Kidney capillary endothelial cell (primary cell): Measurements from ENCODE around the gene PIGP.
A peak's percentile ranks its signal among the peaks of the same experiment; 100 is the strongest.
"Not testable (repeated sequence)": the region's sequence is repeated elsewhere in the genome, so short reads cannot be mapped to it uniquely, and the experiment has no call there.

Experiments
- DNase-seq: peaks from one replicate; pipeline ENCODE4 v3.0.0-alpha.2; 2018; ENCODE audit warnings: low spot score

PIGP gene

DNA sequence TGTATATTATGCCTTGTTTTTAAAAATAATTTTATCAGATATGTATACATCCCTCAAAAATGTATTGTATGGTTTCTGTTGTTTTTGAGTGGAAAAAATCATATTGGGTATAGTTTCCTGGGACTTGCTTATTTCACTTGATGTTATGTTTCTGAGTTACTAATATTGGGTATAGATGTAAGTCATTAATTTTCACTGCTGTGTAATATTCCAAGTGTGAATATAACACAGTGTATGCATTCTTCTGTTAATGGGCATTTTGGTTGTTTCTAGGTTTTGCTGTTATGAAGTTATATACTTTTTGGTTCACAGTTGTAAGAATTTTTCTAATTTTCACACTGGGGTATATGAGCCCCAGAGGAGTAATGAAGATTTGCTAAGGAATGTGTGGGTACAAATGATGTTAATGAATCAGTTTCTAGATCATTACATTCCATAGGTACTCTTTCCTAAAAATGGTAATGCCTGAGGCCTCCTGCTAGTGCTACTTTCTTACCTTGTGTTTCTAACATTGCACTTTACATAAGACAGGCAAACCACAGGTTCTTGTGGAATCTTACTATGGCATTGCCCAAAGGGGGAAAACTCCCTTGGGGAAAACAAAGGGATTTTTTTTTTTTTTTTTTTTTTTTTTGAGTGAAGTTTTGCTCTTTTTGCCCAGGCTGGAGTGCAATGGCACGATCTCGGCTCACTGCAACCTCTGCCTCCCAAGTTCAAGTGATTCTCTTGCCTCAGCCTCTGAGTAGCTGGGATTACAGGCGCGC, 3.4 kb upstream of the PIGP start:
- DNase-seq: no peak

DNA sequence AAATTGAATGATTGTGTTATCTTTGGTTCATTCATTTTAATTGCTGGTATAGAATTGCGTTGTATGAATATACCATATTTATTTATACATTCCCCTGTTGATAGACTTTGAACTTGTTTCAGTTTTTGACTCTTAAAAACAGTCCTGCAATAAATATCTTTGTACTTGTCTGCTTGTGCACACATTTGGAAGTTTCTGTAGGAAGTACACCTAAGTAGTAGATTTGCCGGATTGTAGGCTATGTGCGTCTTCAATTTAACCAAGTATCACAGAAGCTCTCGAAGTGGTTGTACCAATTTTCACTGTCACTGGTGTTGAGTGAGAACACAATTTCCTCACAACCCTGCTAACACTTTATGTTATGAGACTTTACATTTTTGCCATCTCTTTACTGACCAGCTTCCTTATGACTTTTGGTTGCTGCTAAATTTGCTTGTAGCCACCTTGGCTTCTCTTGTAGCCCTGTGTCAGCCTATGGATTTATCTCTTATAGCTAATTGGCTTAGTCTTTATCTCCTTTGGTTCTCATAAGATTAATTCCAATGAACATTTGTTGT, 2.4 kb upstream of the PIGP start:
- DNase-seq: no peak

DNA sequence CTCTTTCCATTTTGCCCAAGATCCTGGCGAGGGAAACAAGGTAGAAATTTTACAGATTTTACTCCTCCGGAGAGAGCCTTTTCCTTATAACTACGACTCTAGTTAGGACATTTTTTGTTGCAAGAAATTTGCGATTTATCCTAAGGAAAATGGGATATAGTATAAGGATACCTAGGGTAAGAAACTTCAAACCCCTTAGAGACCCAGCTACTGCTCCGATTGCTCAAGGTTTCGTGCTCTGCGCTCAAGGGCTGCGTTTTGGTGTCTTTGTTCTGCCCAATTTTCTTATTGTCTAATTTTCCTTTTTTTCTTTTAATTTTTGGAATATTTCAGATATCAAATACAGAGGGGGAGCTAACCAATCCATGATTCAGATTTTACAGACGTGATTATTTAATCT, 1.7 kb upstream of the PIGP start:
- DNase-seq: no peak

DNA sequence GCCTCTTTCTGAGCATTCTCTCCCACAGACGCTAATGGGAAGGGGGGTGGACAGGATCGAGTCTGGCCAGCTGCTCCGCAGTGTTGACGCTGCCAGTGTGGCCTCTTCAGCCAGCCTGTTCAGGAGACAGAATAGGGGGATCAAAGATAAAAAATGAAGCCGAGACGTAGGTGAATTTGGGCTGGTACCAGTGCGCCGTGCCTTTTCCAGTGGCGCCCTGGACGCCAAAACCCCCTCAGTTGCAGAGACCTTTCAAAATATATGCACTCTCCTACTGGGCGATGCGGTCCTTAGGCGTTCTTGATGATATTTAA, 1.3 kb upstream of the PIGP start:
- DNase-seq: no peak

- peak; percentile 30 for DNase-seq
Measured at GRCh38 chr21:37073417-37074196, 736 bp upstream of the PIGP start.

DNA sequence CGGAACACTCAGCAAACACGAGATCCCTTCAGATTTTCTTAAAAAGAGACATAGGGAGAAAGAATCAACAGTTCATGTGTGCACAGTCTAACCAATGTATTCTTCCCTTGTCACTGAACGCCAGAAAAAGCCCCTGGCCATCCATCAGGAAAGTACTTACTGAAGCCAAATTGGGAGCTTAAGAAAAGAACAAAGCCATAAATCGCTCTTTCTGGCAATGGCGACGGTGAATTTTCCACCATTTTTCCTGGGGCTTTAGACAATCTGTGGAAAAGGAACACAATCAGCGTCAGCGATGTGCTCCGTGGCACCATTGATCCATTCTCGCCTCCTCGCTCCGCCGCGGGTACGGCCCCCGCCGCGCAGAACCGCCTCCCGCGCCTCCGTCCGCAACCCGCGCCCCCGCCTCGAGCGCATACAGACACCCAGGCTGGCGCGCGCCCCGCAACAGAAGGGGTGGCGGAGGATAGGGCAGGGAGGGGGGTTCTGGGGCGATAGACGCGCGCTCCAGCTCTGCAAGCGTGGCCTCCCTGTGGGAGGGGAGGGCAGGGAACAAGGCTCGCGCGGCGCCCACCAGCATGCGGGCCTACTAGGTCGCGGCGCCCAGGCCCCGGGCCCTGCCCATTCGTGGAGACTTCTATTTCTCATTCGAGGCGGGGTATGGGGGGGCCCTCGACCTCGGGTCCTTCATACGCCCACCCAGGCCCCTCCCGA, 440 bp downstream of the PIGP start:
- peak; percentile 44 for DNase-seq

- DNase-seq: peak; percentile 25
Measured at GRCh38 chr21:37071561-37072273, 1.2 kb downstream of the PIGP start.

- no peak for DNase-seq
Measured at GRCh38 chr21:37065561-37066177, 7.2 kb downstream of the PIGP start.

DNA sequence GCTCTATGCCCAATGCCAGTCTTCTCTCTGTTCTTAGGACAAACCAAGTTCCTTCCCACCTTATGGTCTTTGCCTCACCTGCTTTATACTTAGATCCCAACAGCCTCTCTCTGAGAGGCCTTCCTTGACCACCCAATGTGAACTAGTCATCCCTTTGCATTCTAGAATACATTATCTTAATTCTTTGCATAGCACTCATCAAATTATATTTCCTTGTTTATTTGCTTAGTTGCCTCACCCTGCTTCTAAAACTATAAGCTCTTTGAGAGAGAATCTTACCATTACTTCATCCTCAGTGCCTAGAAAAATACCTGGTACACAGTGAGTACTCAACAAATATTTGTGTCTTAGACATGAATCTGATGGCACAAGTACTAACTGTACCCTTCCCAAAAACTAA, 8.0 kb downstream of the PIGP start:
- no peak for DNase-seq

DNA sequence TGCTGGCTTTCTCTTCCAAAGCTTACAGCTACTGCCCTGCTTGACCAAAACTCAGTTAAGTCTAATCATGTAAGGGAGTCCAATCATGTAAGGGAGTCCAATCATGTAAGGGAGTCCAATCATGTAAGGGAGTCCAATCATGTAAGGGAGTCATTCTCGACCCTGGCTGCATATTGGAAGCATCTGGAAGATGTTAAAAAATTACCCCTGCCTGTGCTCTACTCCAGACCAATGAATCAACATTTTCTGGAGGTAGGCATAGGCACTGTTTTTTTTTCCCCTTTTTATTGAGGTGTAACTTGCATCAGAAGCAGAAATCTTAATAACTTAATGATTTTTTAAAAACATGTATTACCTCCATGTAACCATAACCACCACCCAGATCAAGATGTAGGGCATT, 9.4 kb downstream of the PIGP start:
- no peak for DNase-seq

DNA sequence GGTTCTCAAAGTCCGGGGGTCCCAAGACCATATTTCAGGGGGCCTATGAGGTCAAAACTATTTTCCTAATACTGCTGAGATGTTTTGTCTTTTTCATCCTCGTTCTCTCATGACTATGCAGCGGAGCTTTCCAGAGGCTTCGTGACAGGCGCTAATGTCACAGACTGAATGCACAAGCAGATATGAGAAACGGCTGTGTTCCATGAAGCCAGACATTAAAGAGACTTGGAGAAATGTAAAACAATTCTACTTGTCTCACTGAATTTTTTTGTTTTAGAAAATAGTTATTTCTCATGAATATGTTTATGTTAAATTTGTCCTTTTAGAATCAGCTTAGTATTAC, 10.3 kb downstream of the PIGP start:
- no peak for DNase-seq

DNA sequence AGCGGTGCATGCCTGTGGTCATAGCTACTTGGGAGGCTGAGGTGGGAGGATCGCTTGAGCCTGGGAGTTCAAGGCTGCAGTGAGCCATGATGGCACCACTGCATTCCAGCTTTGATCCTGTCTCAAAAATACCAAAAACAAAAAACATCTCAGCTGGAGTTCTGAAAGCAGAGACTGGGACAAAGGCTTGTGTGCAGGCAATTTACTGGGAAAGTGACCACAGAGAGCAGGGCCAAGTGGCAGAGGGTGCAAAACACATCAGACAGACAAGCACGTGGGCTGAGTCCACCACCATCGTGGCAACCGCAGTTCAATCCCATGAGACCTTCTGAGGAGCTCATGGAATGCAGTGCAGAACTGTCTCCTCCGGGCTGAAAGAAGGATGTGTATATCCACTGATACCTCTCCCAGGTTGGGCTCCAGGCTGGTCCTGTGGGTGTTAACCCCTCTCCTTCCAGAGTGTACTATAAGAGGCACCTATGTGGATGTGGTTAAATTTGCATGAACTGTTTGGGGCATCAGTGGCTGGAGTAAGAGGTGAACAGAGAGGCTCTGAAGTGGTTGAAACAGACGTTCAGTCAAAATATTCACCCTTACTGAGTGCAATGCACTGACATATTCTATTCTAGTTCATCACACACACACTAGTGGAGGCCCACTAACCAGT, 10.8 kb downstream of the PIGP start:
- no peak for DNase-seq

GRCh38 chr21:37060296-37060695, 12.6 kb downstream of the PIGP start:
- peak; percentile 77 for DNase-seq

DNA sequence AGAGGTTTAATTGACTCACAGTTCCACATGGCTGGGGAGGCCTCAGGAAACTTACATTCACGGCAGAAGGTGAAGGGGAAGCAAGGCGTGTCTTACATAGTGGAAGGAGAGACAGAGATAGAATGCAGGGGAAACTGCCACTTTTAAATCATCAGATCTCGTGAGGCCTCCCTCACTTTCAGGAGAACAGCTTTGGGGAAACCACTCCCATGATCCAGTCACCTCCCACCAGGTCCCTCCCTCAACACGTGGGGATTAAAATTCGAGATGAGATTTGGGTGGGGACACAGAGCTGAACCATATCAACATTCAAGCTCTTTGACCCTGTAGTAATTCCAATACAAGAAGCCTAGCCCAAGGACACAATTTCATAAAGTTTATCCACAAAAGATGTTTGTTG, 13.7 kb downstream of the PIGP start:
- DNase-seq: no peak

DNA sequence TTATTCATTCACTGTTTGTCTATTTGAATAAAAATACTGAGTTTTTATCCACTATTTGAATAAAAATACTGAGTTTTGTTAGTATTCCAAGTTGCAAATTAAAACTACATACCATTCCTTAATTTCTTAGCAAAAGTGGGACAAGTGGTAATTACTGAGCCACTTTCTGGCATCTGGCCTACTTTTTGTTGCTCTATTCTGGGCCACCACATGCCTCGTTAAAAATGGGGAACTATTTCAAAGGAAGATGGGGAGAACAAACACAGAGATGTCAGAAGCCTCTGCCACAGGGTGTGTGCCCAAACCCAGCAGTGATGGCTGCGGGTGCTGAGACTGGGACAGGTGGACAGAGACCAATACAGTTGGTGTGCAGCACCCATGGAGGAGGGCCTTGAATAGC, 14.6 kb downstream of the PIGP start:
- DNase-seq: no peak

DNA sequence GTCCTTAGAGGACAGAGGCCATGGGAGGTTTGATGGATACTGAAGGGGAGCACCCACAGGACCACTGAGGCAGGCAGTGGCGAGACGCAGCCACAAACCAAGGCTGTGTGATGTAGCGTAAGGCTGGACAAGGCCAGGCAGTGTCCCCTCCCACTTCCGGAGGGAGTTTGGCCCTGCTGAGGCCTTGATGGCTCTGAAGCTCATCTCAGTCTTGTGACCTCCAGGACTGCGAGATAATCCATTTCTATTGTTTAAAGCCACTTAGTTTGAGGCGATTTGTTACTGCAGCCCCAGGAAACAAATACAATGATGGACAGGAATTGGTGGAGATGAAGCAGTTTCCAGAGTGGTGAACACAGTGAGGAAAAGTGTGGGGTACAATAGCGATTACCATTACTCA, 15.3 kb downstream of the PIGP start:
- no peak for DNase-seq

DNA sequence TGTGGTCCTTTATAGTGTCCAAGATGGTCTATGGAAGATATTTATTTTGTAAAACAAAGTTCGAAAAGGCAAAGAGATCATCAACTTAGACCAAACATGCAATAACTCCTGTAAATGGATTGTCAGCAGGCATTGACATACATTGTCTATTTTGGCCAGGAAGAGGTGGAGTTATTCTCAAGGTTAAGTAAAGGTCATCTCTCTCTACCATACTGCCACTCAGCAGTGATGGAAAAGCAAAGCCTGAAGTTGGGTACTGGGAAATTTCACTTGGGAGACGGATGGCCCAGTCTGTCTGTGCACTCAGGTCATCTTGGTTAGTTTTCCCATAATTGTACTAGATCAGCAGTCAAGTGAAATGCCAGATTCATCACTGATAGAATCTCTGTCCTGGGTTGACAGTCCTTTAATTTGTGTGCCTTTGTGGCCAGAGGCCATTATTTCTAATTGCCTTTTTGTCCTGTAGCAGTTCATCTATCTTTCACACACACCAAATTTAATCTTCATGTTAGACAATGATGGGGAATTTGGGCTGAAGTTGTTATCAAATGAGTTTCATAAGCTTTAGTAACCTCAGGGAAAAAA, 17.5 kb downstream of the PIGP start:
- no peak for DNase-seq

- not testable (repeated sequence) for DNase-seq
Measured at GRCh38 chr21:37049741-37050140, 23.1 kb downstream of the PIGP start.

GRCh38 chr21:37047079-37047478, 25.8 kb downstream of the PIGP start:
- no peak for DNase-seq

DNA sequence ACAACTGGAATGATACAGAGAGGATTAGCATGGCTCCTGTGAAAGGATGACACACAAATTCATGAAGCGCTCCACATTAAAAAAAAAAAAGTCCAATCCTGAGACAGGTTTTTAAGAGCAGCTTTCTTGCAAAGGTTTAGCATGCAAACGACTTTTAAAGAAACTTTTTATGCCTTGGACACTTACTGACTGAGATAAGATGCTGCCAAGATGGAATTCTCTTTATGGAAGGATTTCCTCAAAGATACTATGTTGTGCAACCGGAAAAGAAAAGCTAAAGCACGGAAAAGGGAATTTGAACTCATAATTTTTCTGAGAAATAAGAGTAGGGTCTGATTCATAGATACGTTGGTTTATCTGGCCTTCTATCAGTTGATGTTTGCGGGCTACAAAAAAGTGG, 27.3 kb downstream of the PIGP start:
- no peak for DNase-seq

GRCh38 chr21:37045149-37045548, 27.7 kb downstream of the PIGP start:
- no peak for DNase-seq
